KMS-11 (cell line): ENCODE data around the gene AJUBA.

Source experiments
- H2AFZ ChIP-seq: fragments of 200-600 bp; sonication (generic); 2 replicates; pipeline ENCODE4 v1.6.1; 2016; ENCODE audit warnings: antibody characterized with exemption, mixed run types, low read depth
- H3K27ac ChIP-seq: fragments of 200-600 bp; sonication (generic); 2 replicates; pipeline ENCODE4 v1.6.1; 2016; ENCODE audit warnings: mild to moderate bottlenecking, mixed run types
- H3K27me3 ChIP-seq: fragments of 200-600 bp; sonication (generic); 2 replicates; pipeline ENCODE4 v1.6.1; 2017; ENCODE audit warnings: mild to moderate bottlenecking, low read depth, mixed run types, moderate library complexity; ENCODE audit not compliant: insufficient read depth
- H3K36me3 ChIP-seq: fragments of 200-600 bp; sonication (generic); 2 replicates; pipeline ENCODE4 v1.6.1; 2017; ENCODE audit warnings: mild to moderate bottlenecking, mixed run types; ENCODE audit not compliant: insufficient read depth
- H3K4me1 ChIP-seq: fragments of 200-600 bp; sonication (generic); 2 replicates; pipeline ENCODE4 v1.6.1; 2016; ENCODE audit warnings: mild to moderate bottlenecking, low read depth, mixed run types; ENCODE audit not compliant: poor library complexity, severe bottlenecking
- H3K4me2 ChIP-seq: fragments of 200-600 bp; sonication (generic); 2 replicates; pipeline ENCODE4 v1.7.0; 2016; ENCODE audit warnings: mild to moderate bottlenecking, mixed run types
- H3K4me3 ChIP-seq: fragments of 200-600 bp; sonication (generic); IDR thresholded peaks from 2 replicates; pipeline ENCODE4 v1.6.1; 2017; ENCODE audit warnings: low read depth, low read length, mixed read lengths; ENCODE audit not compliant: insufficient read depth
- H3K79me2 ChIP-seq: fragments of 200-600 bp; sonication (generic); 2 replicates; pipeline ENCODE4 v1.6.1; 2016; ENCODE audit warnings: low read depth, mixed run types; ENCODE audit not compliant: insufficient read depth
- H3K9ac ChIP-seq: fragments of 200-600 bp; sonication (generic); 2 replicates; pipeline ENCODE4 v1.6.1; 2016; ENCODE audit warnings: mild to moderate bottlenecking, mixed run types
- H4K20me1 ChIP-seq: fragments of 200-600 bp; sonication (generic); 2 replicates; pipeline ENCODE4 v1.6.1; 2016; ENCODE audit warnings: mild to moderate bottlenecking, mixed run types; ENCODE audit not compliant: insufficient read depth
- TF ChIP-seq, protein P1 (sequence below): fragments of 200-600 bp; sonication (generic); conservative IDR thresholded peaks from 2 replicates; pipeline ENCODE4 v1.6.1; 2017; ENCODE audit warnings: low read depth, mild to moderate bottlenecking, antibody characterized with exemption, low read length, moderate library complexity, mixed read lengths

The AJUBA gene

DNA sequence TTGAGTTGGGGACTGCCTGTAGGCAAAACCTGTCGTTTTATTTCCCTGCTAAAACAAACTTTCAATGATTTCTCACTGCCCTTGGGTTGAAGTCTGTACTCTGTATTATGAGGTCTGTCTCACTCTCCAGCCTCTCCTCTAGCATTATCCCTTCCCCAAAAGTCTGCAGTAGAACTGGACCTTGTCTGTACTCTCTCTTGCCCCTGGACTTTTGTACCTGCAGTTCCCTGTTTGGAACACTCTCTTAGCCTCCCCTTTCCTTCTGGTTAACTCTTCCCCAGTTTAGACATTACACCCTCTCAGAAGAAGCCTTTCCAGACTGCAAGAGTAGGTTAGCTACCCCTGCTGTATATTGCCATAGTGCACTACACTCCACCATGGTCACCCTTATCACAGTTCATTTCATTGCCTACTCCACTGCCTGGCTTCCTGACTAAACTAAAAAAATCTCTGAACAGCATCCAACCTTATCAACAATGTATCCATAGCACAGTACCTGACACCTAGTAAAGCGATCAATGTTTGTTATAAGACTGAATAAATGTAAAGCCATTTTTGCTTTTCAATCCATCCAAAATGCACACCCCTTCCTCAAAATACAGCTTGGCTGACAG lies 3.6 kb upstream of the AJUBA start:
- TF ChIP-seq, protein P1, sequence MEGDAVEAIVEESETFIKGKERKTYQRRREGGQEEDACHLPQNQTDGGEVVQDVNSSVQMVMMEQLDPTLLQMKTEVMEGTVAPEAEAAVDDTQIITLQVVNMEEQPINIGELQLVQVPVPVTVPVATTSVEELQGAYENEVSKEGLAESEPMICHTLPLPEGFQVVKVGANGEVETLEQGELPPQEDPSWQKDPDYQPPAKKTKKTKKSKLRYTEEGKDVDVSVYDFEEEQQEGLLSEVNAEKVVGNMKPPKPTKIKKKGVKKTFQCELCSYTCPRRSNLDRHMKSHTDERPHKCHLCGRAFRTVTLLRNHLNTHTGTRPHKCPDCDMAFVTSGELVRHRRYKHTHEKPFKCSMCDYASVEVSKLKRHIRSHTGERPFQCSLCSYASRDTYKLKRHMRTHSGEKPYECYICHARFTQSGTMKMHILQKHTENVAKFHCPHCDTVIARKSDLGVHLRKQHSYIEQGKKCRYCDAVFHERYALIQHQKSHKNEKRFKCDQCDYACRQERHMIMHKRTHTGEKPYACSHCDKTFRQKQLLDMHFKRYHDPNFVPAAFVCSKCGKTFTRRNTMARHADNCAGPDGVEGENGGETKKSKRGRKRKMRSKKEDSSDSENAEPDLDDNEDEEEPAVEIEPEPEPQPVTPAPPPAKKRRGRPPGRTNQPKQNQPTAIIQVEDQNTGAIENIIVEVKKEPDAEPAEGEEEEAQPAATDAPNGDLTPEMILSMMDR, result no peak
- no peaks in the 10 kb centered on the region for H3K36me3 ChIP-seq
- no peaks in the 10 kb centered on the region for H4K20me1 ChIP-seq
- H3K4me2 ChIP-seq, result no peak overlapping the region
- H3K27ac ChIP-seq, result no peak overlapping the region
- H3K27me3 ChIP-seq, result no peaks in the 10 kb centered on the region
- H3K4me1 ChIP-seq, result no peaks in the 10 kb centered on the region
- no peaks in the 10 kb centered on the region for H3K79me2 ChIP-seq
- no peak overlapping the region for H2AFZ ChIP-seq
- H3K4me3 ChIP-seq, result no peak overlapping the region
- H3K9ac ChIP-seq, result no peak overlapping the region

DNA sequence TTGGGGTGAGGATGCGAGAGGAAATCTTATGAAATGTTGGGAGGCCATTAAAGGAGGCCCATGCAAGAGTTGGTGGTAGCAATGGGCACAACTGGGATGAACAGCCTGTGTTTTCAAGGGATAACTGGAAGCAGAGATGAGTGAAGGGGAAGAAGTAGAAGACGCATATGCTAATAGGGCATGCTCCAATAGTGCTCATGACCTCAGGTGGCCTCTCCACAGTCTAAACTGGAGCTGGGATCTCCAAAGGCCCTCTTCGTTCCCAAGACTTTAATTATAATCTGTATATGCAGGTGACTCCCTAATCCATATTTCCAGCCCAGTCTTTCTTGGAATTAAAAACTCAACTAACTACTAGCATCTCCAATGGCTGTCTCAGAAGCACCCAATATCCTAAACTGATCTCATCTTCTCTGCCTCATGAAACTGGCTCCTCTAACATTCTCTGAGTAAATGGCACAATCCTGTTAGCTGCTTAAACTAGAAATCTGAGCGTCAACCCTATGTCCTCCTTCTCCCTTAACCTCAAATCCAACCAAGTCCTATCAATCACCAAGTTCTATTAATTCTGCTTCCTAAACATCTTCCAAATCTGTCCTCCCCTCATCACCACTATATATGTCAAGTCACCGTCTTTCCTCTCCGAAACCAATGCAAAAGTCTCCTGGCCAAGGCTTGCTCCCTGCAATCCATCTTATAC lies 2.8 kb upstream of the AJUBA start:
- H3K4me2 ChIP-seq, result no peak overlapping the region
- H3K36me3 ChIP-seq, result no peaks in the 10 kb centered on the region
- no peaks in the 10 kb centered on the region for H3K4me1 ChIP-seq
- no peak overlapping the region for H3K9ac ChIP-seq
- no peaks in the 10 kb centered on the region for H3K79me2 ChIP-seq
- H3K27ac ChIP-seq, result no peak overlapping the region
- H3K27me3 ChIP-seq, result no peaks in the 10 kb centered on the region
- no peak overlapping the region for H3K4me3 ChIP-seq
- TF ChIP-seq, protein P1, result no peak
- no peak overlapping the region for H2AFZ ChIP-seq
- no peaks in the 10 kb centered on the region for H4K20me1 ChIP-seq

DNA sequence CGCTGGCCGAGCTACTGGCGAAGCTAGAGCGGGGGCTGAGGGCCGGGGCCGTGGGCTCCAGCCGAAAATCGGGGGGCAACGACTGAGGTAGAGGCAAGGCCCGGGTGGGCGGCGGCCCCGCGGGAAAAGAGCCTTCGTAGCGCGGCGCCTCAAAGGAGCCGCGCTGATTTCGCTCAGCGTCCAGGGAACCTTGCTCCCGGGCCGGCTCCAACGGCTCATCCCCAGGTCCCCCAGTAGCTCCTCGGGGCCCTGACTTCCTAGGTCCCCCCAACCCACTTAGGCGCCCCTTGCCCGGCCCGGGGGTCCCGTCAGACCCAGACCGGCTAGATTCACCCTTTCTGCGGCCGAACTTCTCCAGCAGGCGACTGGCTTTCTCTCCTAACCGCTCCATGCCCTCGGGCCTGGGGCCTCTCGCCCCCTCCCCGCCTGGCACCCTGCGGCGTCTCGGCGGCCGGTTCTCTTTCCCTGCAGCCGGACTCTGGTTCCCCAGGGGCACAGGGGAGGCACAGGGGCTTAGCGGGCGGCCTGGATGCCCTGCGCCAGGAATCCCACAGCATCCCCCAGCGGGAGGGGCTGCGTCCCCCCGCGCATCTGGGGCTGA lies 375 bp downstream of the AJUBA start:
- Histone ChIP-seq H3K79me2 (no peaks in the 10 kb centered on the region), H2AFZ (peak overlapping the region; percentile 38; the same call in 1 of the 2 replicates), H3K36me3 (no peaks in the 10 kb centered on the region), H3K9ac (no peak overlapping the region), H3K27ac (no peak overlapping the region), H3K27me3 (no peaks in the 10 kb centered on the region), H3K4me2 (peak overlapping the region; percentile 21), H4K20me1 (no peaks in the 10 kb centered on the region), H3K4me1 (no peaks in the 10 kb centered on the region), H3K4me3 (no peak overlapping the region)
- TF ChIP-seq, protein P1, result no peak

DNA sequence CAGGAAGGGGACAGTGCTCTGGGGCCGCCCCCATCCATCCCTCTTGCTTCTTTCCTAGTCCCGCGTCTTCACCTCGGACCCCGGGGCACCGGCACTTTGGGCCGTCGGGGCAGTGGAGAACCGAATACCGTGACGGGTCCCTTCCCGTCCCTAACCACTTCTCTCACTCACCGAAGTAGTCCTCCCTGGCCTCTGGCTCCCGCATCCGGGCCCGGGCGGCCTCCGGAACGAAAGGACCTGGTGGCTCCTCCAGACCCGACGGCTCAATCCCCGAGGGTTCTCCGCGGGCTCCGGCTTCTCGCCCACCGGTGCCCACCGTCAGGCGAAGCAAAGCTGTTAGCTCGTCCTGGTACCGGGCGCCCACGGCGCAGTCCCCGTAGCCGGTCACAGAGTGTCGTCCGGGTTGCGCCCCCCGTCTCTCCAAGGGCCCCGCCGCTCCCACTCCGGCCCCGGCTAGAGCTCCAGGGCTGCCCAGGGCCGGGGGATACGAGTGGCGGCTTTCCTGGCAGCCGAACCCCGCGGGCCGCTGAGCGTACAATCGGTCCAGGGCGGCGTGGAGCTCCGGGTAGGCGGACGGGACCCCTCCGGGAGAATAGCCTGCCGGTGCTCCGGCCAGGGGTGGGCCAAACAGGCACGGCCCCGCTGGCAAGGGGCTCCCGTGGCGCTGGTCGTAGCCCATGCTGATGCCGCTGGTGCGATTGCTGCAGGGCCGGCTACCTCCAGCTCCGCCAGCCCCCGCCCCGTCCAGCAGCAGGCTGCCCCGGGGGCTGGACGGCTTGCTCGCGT lies 1.1 kb downstream of the AJUBA start:
- Histone ChIP-seq H3K9ac (no peak overlapping the region), H3K4me1 (no peaks in the 10 kb centered on the region), H3K79me2 (no peaks in the 10 kb centered on the region), H2AFZ (no peak overlapping the region; the same call in 1 of the 2 replicates), H3K27ac (no peak overlapping the region), H3K27me3 (no peaks in the 10 kb centered on the region), H4K20me1 (no peaks in the 10 kb centered on the region), H3K4me2 (no peak overlapping the region), H3K4me3 (no peak overlapping the region), H3K36me3 (no peaks in the 10 kb centered on the region)
- TF ChIP-seq, protein P1, result no peak
